Activated naive CD4-positive, alpha-beta T cell (primary cell): Measurements from ENCODE around the gene SYNGR3.

Experiments
- DNase-seq, 4 experiments: peaks; one replicate each; lab custom pipeline; 2025; lab: John Stamatoyannopoulos, UW

SYNGR3 gene

DNA sequence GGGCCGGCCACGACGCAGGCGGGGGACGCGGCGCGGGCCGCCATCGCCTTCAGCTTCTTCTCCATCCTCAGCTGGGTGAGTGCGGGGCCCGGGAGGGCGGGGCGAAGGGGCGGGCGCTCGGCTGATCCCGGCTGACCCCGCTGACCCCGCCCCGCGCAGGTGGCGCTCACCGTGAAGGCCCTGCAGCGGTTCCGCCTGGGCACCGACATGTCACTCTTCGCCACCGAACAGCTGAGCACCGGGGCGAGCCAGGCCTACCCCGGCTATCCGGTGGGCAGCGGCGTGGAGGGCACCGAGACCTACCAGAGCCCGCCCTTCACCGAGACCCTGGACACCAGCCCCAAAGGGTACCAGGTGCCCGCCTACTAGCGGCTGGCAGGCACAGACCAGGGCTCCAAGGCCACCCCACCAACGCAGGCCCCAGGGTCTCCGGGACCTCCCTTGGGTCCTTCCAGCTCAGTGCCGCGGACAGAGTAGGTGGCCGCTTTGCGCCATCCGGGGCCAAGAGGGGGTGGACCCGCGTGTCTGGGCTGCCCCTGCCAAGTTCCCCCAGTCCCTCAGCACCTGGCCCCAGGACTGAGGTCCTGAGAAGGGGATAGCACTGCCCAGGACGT, 3.0 kb downstream of the SYNGR3 start:
- no peak for DNase-seq

- no peak for DNase-seq
These were observed 4.0 kb downstream of the SYNGR3 start for GRCh38 chr16:1993731-1994131.

DNA sequence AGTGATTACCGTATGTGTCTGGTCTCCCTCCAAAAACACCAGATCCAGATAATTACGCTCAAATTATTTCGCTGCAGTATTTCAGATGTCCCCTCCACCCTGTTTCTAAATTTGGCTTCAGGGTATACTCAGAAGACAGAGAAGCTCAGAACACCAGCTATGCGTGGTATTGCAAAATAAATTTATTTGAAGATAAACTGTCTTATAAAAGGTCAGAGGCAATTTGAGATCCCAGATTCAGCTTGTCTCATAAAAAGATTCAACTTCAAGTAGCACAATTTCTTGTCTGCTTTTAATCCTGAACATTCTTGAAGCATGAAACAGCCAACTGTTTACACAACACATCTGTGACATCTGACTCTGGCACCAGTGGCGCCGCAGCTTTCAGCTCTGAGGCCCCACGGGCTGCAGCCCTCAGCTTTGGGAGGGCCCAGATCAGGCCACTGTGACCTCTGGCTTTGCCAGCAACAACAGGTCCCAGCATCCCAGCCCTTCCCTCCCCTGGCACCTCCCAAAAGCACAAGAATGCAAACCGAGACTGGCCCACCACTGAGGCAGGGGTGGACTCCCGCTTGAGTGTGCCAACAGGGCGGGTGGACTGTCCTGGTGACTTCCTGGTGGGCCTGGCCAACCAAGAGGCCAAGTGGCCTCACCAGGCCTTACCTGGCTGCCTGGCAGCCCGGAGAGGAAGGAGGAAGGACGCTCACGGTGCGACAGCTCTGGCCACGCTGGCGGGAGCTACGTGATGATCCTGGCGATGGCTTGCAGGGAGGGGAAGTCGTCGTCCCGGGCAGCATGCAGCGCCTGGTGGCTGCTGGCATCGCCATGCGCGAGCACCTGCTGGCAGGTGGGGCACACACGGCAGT, 8.0 kb downstream of the SYNGR3 start:
- no peak for DNase-seq

DNA sequence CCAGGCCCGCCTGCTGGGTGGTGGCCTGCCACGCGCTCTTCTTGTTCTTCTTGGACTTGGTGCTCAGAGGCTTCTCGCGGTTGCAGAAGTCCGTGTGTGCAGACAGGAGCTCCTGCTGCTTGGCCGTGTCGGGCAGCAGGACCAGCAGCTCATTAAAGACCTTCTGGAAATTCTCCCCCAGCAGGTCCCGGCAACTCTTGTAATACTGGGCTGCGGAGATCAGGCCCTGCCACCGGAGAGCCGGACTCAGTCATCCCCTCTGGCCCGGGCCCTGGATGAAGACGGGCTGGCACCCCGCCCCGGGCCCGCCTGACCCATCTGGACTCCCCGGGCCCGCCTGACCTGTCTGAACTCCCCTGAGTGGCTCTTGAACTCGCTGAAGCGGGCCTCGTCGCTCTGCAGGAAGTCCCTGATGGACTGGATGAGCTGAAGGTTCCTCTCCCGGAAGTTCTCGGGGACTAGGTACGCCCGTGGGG, 8.6 kb downstream of the SYNGR3 start:
- DNase-seq: no peak

DNA sequence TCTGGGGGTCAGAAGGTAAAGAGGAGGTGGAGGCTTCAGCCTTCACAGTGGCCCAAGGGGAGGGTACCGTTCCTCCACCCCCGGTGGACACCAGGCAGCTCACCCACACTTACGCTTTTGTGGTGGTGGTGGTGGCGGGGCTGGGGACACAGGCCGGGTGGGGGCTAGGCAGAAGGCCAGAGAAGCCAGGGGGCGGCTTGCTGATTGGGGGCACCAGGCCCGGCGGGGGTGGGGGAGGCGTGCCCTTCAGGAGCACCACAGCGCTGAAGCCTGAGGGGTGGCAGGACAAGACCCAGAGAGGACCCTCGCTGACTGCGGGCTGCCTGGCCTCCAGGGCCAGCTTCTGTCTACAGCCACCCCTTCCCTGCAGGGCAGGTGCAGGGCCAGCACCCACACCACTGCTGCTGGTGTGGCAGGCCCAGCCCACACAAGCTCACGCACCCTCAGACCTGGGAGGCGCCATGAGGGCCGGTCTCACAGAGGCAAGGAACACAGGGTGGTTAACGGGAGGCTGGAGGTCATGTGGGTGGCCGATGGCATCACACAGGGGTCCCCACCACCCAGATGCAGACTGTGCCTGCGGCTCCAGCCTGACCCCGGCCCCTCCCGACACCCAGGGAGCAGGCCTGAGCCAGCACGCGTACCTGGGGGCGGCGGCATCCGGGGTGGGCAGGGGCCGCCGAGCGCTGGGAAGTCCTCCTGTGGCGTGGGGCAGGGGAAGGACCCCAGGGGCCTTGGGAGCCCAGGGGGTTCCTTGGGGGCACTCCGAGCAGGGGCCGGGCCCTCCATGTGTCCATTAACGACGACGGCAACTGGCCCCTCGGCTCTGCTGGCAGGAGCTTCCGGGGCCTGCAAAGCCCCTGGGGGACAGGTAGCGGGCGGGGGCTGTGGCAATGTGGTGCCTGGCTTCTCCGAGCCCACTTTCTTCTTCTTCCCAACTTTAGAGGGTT, 9.4 kb downstream of the SYNGR3 start:
- DNase-seq: no peak

GRCh38 chr16:1999866-2000514, 10.2 kb downstream of the SYNGR3 start:
- no peak for DNase-seq

DNA sequence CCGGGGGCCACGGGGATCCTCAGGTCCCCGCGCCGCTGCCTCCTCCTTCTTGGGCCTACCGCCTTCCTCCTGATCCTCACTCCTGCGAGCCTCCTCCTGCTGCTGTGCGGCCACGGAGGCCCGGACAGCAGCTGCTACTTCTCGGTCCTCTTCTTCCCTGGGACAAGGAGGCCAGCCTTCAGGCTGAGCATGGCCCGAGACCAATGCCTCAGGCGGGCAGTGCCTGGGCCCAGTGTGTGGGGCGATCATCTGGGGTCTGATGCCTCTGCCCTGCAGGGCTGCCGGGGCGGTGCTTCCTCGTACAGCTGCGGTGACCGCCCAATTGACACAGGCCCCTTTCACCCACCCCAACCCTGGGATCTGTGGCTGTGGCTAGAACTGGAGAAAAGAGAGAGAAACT, 11.3 kb downstream of the SYNGR3 start:
- no peak for DNase-seq

DNA sequence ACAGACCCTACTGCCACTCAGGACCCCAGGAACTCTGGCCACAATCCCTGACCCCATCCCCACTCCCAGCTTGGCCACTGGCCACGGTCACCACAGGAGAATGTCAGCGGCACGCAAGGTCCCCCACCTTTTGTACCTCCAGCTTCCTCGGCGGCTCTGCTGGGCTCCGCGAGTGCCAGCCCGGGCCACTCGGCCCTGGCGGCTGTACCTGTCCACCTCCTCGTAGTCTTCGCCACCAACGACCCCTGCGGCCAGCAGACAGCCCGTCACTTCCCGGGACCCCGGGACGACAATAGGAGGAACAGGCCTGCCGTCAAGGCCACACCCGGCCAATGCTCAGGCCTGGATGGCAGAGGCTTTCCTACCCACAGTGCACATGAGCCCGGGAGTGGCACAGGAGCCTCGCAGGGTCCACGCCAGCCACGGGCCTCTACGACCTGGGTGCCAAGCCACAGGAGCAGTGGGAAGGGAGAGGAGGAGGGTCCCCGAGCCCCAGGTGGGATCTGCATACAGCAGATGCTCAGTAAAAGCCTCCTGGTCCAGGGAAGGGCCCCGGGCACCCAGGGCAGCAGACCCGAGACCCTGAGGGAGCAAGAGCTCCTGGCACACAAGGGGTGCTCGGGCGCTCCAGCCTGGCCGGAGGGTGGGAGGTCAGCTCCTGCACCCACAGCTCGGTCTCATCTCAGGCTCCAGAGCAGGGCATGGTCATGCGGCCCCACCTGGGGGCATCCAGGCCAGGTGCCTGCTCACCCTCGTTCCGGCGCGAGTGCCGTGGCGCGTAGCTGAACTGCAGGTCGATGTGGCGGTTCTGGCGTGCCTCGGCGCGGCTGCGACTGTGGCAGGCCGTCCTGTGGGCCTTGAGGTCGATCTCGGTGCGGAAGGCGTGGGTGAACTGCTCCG, 11.9 kb downstream of the SYNGR3 start:
- DNase-seq: no peak

GRCh38 chr16:2002406-2003230, 12.8 kb downstream of the SYNGR3 start:
- DNase-seq: no peak

DNA sequence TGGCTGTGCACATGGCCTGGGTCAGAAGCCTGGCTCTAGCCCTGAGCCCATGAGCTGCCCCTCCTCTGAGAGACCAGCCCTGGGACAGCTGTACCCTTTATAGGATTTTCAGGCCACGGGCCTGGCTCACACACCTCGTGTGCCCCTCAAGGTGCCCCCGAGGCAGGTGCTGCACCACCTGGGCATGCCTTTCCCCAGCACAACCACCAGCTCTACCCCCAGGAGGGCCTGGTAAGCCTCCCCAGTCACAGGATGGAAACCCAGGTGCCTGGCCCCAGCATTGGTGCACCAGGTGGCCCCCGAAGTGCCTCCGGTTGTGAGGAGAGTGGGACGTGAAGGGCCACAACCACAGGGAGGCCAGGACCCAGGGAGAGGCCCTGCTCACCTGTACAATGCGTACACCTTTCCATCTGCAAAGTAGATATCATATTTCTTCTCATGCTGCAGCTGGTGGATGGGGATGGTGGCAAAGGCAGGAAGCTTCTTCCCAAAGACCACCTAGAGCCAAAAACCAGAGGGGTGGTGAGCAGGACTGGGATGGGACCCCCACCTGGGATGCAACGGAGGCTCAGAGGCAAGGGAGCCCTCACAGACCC, 13.6 kb downstream of the SYNGR3 start:
- no peak for DNase-seq

DNA sequence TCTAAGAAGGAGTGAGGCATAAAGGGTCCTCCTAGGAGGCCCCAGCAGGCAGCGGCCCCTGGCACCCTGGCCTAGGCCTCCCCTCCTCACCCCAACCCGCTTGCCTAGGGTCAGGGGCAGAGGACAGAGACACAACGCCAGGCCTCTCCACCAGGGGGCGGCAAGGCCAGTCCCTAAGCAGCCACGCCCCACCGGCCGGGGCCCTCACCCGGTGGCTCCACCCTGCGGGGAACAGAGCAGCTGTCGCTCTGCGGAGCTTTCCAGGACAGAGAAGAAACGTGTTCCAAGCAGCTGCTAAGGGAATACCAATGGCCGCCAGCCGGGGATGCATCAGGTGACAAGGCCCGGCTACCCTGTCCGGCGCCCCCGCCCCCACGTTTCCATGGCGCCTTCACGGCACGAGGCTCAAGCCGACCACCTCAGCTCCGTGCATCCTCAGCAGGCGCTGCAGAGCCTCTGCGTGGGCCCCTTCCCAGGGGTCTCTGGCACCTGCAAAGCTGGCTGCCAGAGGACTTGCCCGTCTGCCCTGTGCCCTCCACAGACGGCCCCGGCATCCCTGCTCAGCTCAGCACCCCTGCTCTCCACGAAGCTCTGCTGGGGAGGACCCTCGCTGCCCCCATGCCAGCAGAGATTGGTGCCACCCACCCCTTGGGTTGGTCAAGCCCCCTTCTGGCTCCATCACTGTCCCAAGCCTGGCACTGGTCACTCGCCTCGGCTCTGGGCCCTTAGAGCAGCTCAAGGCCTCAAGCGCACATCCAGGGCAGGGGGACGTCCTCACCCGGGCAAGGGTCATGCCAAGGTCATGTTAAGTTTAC, 14.3 kb downstream of the SYNGR3 start:
- peak; percentile 59 to 87 (median 74) for DNase-seq

DNA sequence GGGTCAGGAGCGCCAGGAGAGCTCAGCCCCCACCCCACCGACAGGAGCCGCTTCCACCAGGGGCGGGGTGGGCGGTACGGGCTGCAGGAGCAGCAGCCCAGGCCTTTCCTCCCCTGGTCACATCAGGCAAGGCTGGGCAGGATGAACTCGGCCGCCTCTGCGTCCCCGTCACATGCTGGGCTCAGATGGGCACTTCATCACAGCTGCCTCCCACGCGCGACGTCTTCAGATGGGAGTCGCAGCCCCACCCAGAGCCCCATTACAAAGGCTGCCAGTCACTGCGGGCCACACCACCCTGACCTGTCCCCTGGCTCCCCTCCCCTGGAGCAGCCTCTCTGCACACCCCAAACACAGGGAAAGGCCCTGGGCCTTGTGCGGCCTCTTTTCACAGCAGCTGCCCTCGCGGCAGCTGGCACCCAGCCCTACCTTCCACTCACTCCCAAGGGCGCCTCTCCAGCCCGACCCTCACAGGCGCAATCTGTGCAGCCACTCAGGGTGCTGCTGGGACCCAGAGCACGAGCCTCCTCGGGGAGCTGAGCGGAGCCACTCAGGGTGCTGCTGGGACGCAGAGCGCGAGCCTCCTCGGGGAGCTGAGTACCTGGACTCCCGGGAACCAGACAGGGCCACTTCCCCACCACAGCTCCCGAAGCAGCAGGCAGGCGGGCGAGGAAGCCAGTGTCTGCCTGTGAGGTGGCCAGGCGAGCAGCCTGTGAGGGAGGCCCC, 15.2 kb downstream of the SYNGR3 start:
- no peak for DNase-seq

DNA sequence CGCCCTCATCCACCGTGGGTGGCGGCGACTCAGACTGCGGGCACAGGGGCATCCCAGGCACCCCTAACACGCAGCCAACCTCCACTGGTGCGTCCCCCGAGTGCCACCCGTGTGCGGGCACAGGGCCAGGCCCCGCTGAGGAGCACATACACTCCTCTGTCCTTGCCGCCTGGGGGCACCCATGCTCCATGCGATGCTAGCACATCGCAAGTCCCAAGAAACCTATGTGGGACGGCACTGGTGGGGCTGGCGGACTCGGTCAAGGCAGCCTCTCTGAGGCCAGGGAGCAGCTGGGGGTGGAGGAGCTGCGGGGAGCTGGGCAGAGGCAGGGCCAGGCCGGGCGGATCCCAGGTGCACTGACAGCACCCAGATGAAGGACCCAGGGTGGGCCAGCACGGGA, 15.9 kb downstream of the SYNGR3 start:
- DNase-seq: no peak

- DNase-seq: no peak
These were observed 16.5 kb downstream of the SYNGR3 start for GRCh38 chr16:2006317-2006716.

- no peak for DNase-seq
These were observed 17.5 kb downstream of the SYNGR3 start for GRCh38 chr16:2007081-2007836.

DNA sequence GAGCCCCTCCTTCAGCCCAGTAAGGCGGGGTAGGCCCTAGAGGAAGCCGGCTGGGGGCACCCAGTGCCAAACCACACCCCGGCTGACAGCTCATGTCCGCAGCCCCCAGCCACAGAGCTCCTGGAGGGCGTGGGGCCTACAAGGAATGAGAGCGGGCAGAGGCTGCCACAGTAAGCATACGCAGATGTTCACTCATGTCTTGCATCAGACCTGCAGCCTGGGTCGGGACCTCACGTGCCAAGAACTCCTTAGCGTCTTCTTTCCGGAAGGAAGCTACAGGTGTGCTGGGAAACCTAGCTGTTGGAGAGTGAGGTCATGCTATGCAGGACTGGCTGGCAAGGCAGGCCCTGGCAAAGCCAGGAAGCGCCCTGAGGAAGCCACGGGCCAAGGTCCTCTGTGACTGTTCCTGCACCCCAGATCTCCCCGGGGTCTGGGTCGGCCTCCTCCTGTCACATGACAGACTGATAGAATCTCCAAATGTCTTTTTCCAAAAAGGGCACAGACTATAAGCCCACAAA, 18.3 kb downstream of the SYNGR3 start:
- DNase-seq: no peak

GRCh38 chr16:2008631-2009163, 18.9 kb downstream of the SYNGR3 start:
- DNase-seq: no peak
